Measurements from ENCODE around the gene PRKCH.

Gene PRKCH

GRCh38 chr14:61482348-61483206 is 161.2 kb downstream of the PRKCH start:
- Histone ChIP-seq H3K9me3 (ENCODE audit: control insufficient read depth, low read depth, low read length) (no peaks in the 10 kb centered on the region), H3K4me3 (ENCODE audit: low read length) (no peak overlapping the region), H3K36me3 (ENCODE audit: control insufficient read depth, low read depth, low read length) (no peaks in the 10 kb centered on the region), H3K27me3 (ENCODE audit: control insufficient read depth, insufficient read depth, low read length) (no peaks in the 10 kb centered on the region), H3K4me1 (ENCODE audit: control insufficient read depth, low read depth, low read length) (peaks cover 4% of the 10 kb centered on the region), H3K27ac (ENCODE audit: low read length) (no peak overlapping the region), H3K9ac (ENCODE audit: low read length) (no peak overlapping the region)

DNA sequence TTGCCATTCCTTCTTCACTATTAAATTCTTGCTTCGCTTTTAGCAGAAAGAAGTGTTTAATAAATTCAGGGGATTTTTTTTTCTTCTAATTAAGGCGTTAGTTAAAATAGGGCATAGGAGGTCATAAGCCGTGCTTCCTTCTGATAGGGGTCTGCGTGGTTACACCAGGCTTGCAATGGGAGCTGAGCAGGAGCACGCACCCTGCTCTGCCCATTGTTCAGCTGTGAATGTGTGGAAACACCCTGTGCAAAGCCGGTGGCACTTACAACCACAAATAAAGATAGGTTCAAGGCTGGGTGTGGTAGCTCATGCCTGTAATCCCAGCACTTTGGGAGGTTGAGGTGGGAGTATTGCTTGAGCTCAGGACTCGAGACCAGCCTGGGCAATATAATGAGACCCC is 162.1 kb downstream of the PRKCH start:
- no peaks in the 10 kb centered on the region for H3K36me3 ChIP-seq (ENCODE audit: control insufficient read depth, low read depth, low read length)
- no peak overlapping the region for H3K9ac ChIP-seq (ENCODE audit: low read length)
- no peak overlapping the region for H3K4me3 ChIP-seq (ENCODE audit: low read length)
- peaks cover 4% of the 10 kb centered on the region for H3K4me1 ChIP-seq (ENCODE audit: control insufficient read depth, low read depth, low read length)
- H3K27ac ChIP-seq (ENCODE audit: low read length) = no peak overlapping the region
- H3K9me3 ChIP-seq (ENCODE audit: control insufficient read depth, low read depth, low read length) = no peaks in the 10 kb centered on the region
- no peaks in the 10 kb centered on the region for H3K27me3 ChIP-seq (ENCODE audit: control insufficient read depth, insufficient read depth, low read length)

DNA sequence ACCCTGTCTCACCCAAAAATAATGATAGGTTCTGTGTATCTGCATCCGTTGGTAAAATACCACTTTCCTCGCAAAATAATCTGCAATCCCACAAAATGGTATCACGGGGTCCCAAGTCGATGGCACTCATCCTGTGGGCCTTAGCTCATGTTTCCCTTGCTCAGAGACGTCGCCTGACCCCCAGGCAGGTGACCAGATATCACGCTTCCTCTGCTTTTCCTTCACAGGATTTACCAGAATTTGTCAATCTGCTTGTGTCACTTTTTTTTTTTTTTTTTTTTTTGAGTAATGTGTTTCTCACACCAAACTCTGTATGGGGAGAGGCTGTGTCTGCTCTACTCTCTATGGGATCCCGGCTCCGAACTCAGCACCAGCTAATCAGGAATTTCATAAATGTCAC is 162.7 kb downstream of the PRKCH start:
- peaks cover 4% of the 10 kb centered on the region for H3K4me1 ChIP-seq (ENCODE audit: control insufficient read depth, low read depth, low read length)
- no peak overlapping the region for H3K4me3 ChIP-seq (ENCODE audit: low read length)
- no peak overlapping the region for H3K9ac ChIP-seq (ENCODE audit: low read length)
- H3K9me3 ChIP-seq (ENCODE audit: control insufficient read depth, low read depth, low read length) = no peaks in the 10 kb centered on the region
- no peaks in the 10 kb centered on the region for H3K36me3 ChIP-seq (ENCODE audit: control insufficient read depth, low read depth, low read length)
- H3K27ac ChIP-seq (ENCODE audit: low read length) = no peak overlapping the region
- no peaks in the 10 kb centered on the region for H3K27me3 ChIP-seq (ENCODE audit: control insufficient read depth, insufficient read depth, low read length)

DNA sequence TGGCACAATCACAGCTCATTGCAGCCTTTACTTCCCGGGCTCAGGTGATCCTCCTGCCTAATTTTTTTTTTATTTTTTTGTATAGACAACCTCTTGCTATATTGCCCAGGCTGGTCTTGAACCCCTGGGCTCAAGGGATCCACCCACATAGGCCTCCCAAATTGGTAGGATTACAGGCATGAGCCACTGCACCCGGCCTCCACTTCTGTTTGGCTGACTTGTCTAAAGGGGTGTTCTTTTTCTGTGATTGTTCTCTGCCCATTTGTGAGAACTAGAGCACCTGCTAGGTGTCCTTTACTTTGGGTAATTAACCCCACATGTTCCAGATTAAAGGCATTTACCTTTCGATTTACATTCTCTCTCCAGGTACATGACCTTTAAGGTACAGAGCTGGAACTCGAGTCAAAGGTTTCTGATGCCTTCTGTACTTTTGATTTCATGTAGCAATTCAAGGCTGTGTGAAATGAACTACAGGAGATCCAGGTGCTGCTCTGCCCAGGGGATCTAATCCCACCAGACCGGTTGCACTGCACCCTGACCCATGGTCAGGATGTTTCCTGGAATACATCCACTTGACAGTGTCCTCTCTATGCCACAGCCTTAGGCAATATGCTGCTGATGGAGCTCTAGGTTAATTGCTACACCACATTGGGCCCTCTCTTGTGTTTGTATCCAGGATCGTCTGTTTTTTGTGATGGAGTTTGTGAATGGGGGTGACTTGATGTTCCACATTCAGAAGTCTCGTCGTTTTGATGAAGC is 163.6 kb downstream of the PRKCH start:
- no peak overlapping the region for H3K27ac ChIP-seq (ENCODE audit: low read length)
- H3K4me3 ChIP-seq (ENCODE audit: low read length) = no peak overlapping the region
- H3K9me3 ChIP-seq (ENCODE audit: control insufficient read depth, low read depth, low read length) = no peaks in the 10 kb centered on the region
- H3K9ac ChIP-seq (ENCODE audit: low read length) = no peak overlapping the region
- H3K27me3 ChIP-seq (ENCODE audit: control insufficient read depth, insufficient read depth, low read length) = no peaks in the 10 kb centered on the region
- peaks cover under 1% of the 10 kb centered on the region for H3K4me1 ChIP-seq (ENCODE audit: control insufficient read depth, low read depth, low read length)
- H3K36me3 ChIP-seq (ENCODE audit: control insufficient read depth, low read depth, low read length) = no peaks in the 10 kb centered on the region

- H3K27me3 ChIP-seq (ENCODE audit: control insufficient read depth, insufficient read depth, low read length) = no peaks in the 10 kb centered on the region
- no peak overlapping the region for H3K27ac ChIP-seq (ENCODE audit: low read length)
- no peak overlapping the region for H3K9ac ChIP-seq (ENCODE audit: low read length)
- no peaks in the 10 kb centered on the region for H3K36me3 ChIP-seq (ENCODE audit: control insufficient read depth, low read depth, low read length)
- H3K4me3 ChIP-seq (ENCODE audit: low read length) = no peak overlapping the region
- no peaks in the 10 kb centered on the region for H3K4me1 ChIP-seq (ENCODE audit: control insufficient read depth, low read depth, low read length)
- H3K9me3 ChIP-seq (ENCODE audit: control insufficient read depth, low read depth, low read length) = no peaks in the 10 kb centered on the region
Observed at GRCh38 chr14:61485661-61486060, 164.3 kb downstream of the PRKCH start.

- no peaks in the 10 kb centered on the region for H3K4me1 ChIP-seq (ENCODE audit: control insufficient read depth, low read depth, low read length)
- H3K27ac ChIP-seq (ENCODE audit: low read length) = no peak overlapping the region
- no peaks in the 10 kb centered on the region for H3K27me3 ChIP-seq (ENCODE audit: control insufficient read depth, insufficient read depth, low read length)
- H3K4me3 ChIP-seq (ENCODE audit: low read length) = no peak overlapping the region
- no peaks in the 10 kb centered on the region for H3K9me3 ChIP-seq (ENCODE audit: control insufficient read depth, low read depth, low read length)
- H3K9ac ChIP-seq (ENCODE audit: low read length) = no peak overlapping the region
- H3K36me3 ChIP-seq (ENCODE audit: control insufficient read depth, low read depth, low read length) = no peaks in the 10 kb centered on the region
Observed at GRCh38 chr14:61486930-61487495, 165.6 kb downstream of the PRKCH start.

DNA sequence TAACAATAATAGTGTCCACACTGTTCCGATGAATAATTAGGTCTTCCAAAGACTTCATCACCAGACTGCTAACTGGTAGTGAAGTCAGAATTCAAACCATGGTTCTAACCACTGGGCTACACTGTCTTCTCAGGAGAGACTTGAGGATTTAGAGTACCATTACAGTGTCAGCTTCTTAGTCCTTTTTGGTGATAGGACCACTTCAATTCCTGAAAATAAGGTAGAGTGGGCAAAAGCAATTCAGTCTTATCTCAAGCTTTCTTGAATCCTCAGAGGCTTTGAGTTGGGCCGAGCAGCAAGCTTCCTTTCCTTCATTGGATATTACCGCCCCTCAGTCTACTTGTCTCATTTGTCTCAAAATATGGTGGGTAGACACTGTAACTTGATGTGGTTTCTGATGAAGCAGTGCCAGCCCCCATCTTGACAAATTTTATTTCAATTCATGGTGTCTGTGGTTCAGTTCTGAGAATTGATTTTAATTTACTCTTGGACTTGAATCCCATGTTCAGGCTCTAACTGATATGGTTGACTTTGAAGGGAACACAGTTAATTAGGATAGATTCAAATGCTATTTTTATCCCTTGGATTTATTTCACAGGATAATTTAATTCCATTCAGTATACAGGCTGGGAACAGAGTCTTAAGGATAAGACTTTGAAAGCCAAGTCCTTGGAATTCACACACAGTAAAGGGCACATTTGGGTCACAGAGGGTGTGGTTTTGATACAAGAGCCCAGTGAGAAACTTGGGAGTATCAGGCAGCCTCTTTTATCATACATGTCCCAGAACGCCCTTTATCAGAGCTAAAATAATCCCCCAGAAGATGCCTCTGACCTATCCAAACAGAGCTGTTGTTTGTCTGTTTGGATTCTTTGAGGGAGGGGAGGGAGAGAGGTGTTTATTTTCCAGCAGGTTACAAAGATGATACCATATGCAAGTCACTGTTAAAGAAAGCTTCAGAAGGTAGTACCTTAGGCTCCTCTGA is 167.3 kb downstream of the PRKCH start:
- no peaks in the 10 kb centered on the region for H3K9me3 ChIP-seq (ENCODE audit: control insufficient read depth, low read depth, low read length)
- H3K4me3 ChIP-seq (ENCODE audit: low read length) = no peak overlapping the region
- no peaks in the 10 kb centered on the region for H3K4me1 ChIP-seq (ENCODE audit: control insufficient read depth, low read depth, low read length)
- no peak overlapping the region for H3K9ac ChIP-seq (ENCODE audit: low read length)
- no peaks in the 10 kb centered on the region for H3K27me3 ChIP-seq (ENCODE audit: control insufficient read depth, insufficient read depth, low read length)
- no peak overlapping the region for H3K27ac ChIP-seq (ENCODE audit: low read length)
- no peaks in the 10 kb centered on the region for H3K36me3 ChIP-seq (ENCODE audit: control insufficient read depth, low read depth, low read length)

DNA sequence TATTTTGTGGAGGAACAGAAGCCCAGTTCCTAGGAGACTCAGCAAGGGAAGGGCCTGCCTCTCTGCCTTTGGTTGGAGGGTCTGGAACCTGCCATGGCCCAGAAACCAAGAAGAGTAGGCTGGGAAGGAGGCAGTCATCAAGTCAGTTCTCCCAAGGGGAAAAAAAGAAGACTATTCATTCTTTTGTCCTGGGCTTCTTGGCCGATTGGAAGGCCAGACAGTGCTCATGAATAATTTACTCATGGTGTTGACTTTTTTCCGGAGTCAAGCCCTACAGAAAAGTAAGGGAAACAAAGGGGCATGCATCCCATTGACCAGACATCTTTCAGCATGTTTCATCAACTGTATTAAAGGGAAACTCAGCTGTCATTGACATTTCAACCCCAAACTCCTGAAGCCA is 168.1 kb downstream of the PRKCH start:
- no peak overlapping the region for H3K4me3 ChIP-seq (ENCODE audit: low read length)
- no peaks in the 10 kb centered on the region for H3K36me3 ChIP-seq (ENCODE audit: control insufficient read depth, low read depth, low read length)
- no peaks in the 10 kb centered on the region for H3K27me3 ChIP-seq (ENCODE audit: control insufficient read depth, insufficient read depth, low read length)
- no peak overlapping the region for H3K9ac ChIP-seq (ENCODE audit: low read length)
- H3K27ac ChIP-seq (ENCODE audit: low read length) = no peak overlapping the region
- H3K9me3 ChIP-seq (ENCODE audit: control insufficient read depth, low read depth, low read length) = no peaks in the 10 kb centered on the region
- H3K4me1 ChIP-seq (ENCODE audit: control insufficient read depth, low read depth, low read length) = no peaks in the 10 kb centered on the region

- H3K4me3 ChIP-seq (ENCODE audit: low read length) = no peak overlapping the region
- no peak overlapping the region for H3K27ac ChIP-seq (ENCODE audit: low read length)
- H3K27me3 ChIP-seq (ENCODE audit: control insufficient read depth, insufficient read depth, low read length) = no peaks in the 10 kb centered on the region
- no peak overlapping the region for H3K9ac ChIP-seq (ENCODE audit: low read length)
- H3K36me3 ChIP-seq (ENCODE audit: control insufficient read depth, low read depth, low read length) = no peaks in the 10 kb centered on the region
- H3K4me1 ChIP-seq (ENCODE audit: control insufficient read depth, low read depth, low read length) = no peaks in the 10 kb centered on the region
- H3K9me3 ChIP-seq (ENCODE audit: control insufficient read depth, low read depth, low read length) = no peaks in the 10 kb centered on the region
Observed at GRCh38 chr14:61489932-61490331, 168.6 kb downstream of the PRKCH start.

- Histone ChIP-seq H3K9ac (ENCODE audit: low read length) (no peak overlapping the region), H3K4me3 (ENCODE audit: low read length) (no peak overlapping the region), H3K27me3 (ENCODE audit: control insufficient read depth, insufficient read depth, low read length) (no peaks in the 10 kb centered on the region), H3K4me1 (ENCODE audit: control insufficient read depth, low read depth, low read length) (no peaks in the 10 kb centered on the region), H3K9me3 (ENCODE audit: control insufficient read depth, low read depth, low read length) (no peaks in the 10 kb centered on the region), H3K36me3 (ENCODE audit: control insufficient read depth, low read depth, low read length) (no peaks in the 10 kb centered on the region), H3K27ac (ENCODE audit: low read length) (no peak overlapping the region)
Observed at GRCh38 chr14:61491224-61491623, 169.8 kb downstream of the PRKCH start.

Data from iPS-18a (cell line).